IMR-90 (cell line): Measurements from ENCODE around the gene C1GALT1. TPM values are rescaled to one million over a fixed set of nuclear protein-coding genes. Genes with fewer than 3 reads are reported as not detected.

ENCODE experiments used
- ATAC-seq: fragments of 200-7000 bp; cut with Tn5 transposase; 2 replicates; pipeline ENCODE4 v1.9.1; 2020; ENCODE audit warnings: low read depth, mild to moderate bottlenecking, moderate library complexity
- BruUV-seq: library from RNA; stranded (reverse); fragments of 400-500 nt; replicated peaks from 2 replicates; lab custom pipeline; 2021; lab: Mats Ljungman, UMichigan
- CTCF ChIA-PET: fragments of 300-600 bp; formaldehyde crosslinking; extraction: SDS; loops from one replicate; lab custom pipeline; 2021; ENCODE audit warnings: antibody characterized with exemption; lab: Yijun Ruan, JAX
- POLR2A ChIA-PET: fragments of 300-600 bp; sonication (Branson Sonifier 250); formaldehyde crosslinking; loops from one replicate; lab custom pipeline; 2022; ENCODE audit warnings: antibody characterized with exemption; ENCODE audit not compliant: unreplicated experiment; lab: Charles Lee
- DNase-seq: peaks from one replicate; pipeline ENCODE4 v3.0.0; 2013
- H2AFZ ChIP-seq: replicated peaks from 2 replicates; pipeline ENCODE3; 2013; ENCODE audit warnings: low read length, mild to moderate bottlenecking; ENCODE audit not compliant: poor library complexity
- H2AK5ac ChIP-seq: 2 replicates; pipeline ENCODE4 v1.6.1; 2013; ENCODE audit warnings: low read depth, low read length, inconsistent platforms
- H2AK9ac ChIP-seq: replicated peaks from 2 replicates; pipeline ENCODE3; 2013; ENCODE audit warnings: mild to moderate bottlenecking, low read depth, low read length, moderate library complexity; ENCODE audit not compliant: poor library complexity
- H2BK120ac ChIP-seq: 2 replicates; pipeline ENCODE4 v1.6.1; 2013; ENCODE audit warnings: low read depth, low read length, inconsistent platforms
- H2BK15ac ChIP-seq: 3 replicates; pipeline ENCODE4 v1.6.1; 2013; ENCODE audit warnings: low read depth, low read length, inconsistent platforms
- H2BK20ac ChIP-seq: 2 replicates; pipeline ENCODE4 v1.6.1; 2013; ENCODE audit warnings: low read depth, mild to moderate bottlenecking, inconsistent platforms, low read length, moderate library complexity
- H2BK5ac ChIP-seq: 2 replicates; pipeline ENCODE4 v1.6.1; 2013; ENCODE audit warnings: mild to moderate bottlenecking, low read depth, low read length, inconsistent platforms; ENCODE audit not compliant: poor library complexity, severe bottlenecking
- H3K14ac ChIP-seq: replicated peaks from 2 replicates; pipeline ENCODE4 v1.6.1; 2013; ENCODE audit warnings: low read depth, low read length, inconsistent platforms
- H3K18ac ChIP-seq: 2 replicates; pipeline ENCODE4 v1.6.1; 2013; ENCODE audit warnings: low read depth, low read length, control low read depth
- H3K23ac ChIP-seq: 2 replicates; pipeline ENCODE4 v1.6.1; 2013; ENCODE audit warnings: low read depth, low read length, inconsistent platforms
- H3K27ac ChIP-seq: 2 replicates; pipeline ENCODE4 v1.5.1; 2013; ENCODE audit warnings: mild to moderate bottlenecking, control low read depth, low read length; ENCODE audit not compliant: insufficient read depth
- H3K27me3 ChIP-seq: 2 replicates; pipeline ENCODE4 v1.6.1; 2013; ENCODE audit warnings: low read length; ENCODE audit not compliant: control insufficient read depth, insufficient read depth
- H3K36me3 ChIP-seq: 2 replicates; pipeline ENCODE4 v1.6.1; 2013; ENCODE audit warnings: low read length, mixed read lengths; ENCODE audit not compliant: control insufficient read depth, insufficient read depth
- H3K4ac ChIP-seq: 2 replicates; pipeline ENCODE4 v1.6.1; 2013; ENCODE audit warnings: low read depth, low read length, inconsistent platforms
- H3K4me1 ChIP-seq: 2 replicates; pipeline ENCODE4 v1.6.1; 2013; ENCODE audit warnings: low read length, mixed read lengths; ENCODE audit not compliant: control insufficient read depth, insufficient read depth
- H3K4me2 ChIP-seq: 2 replicates; pipeline ENCODE4 v1.6.1; 2013; ENCODE audit warnings: low read depth, mild to moderate bottlenecking, control low read depth, low read length, moderate library complexity
- H3K4me3 ChIP-seq: 2 replicates; pipeline ENCODE4 v1.5.1; 2013; ENCODE audit warnings: low read depth, mild to moderate bottlenecking, control low read depth, low read length, moderate library complexity; ENCODE audit not compliant: insufficient read depth
- H3K56ac ChIP-seq: 2 replicates; pipeline ENCODE4 v1.6.1; 2013; ENCODE audit warnings: low read length, inconsistent platforms; ENCODE audit not compliant: insufficient read depth; ENCODE audit errors: extremely low read depth
- H3K79me1 ChIP-seq, 2 experiments: 2 replicates each; pipeline ENCODE4 v1.6.1; 2013; ENCODE audit warnings: low read length in 2 of 2, inconsistent platforms in 1 of 2, low read depth in 1 of 2
- H3K9ac ChIP-seq: 2 replicates; pipeline ENCODE4 v1.6.1; 2013; ENCODE audit warnings: low read depth, low read length, control low read depth
- H3K9me1 ChIP-seq: 2 replicates; pipeline ENCODE4 v1.6.1; 2013; ENCODE audit warnings: low read length, inconsistent platforms; ENCODE audit not compliant: insufficient read depth
- H3K9me3 ChIP-seq: 2 replicates; pipeline ENCODE4 v1.6.1; 2013; ENCODE audit warnings: low read length; ENCODE audit not compliant: control insufficient read depth, insufficient read depth
- H4K20me1 ChIP-seq: 2 replicates; pipeline ENCODE4 v1.6.1; 2013; ENCODE audit warnings: low read length, inconsistent platforms; ENCODE audit not compliant: insufficient read depth
- H4K5ac ChIP-seq: 2 replicates; pipeline ENCODE4 v1.6.1; 2013; ENCODE audit warnings: mild to moderate bottlenecking, low read depth, low read length, control low read depth
- H4K8ac ChIP-seq, 2 experiments: 2 replicates each; pipeline ENCODE4 v1.6.1; 2013; ENCODE audit warnings: low read depth in 2 of 2, low read length in 2 of 2, control low read depth in 1 of 2, inconsistent platforms in 1 of 2
- H4K91ac ChIP-seq: 2 replicates; pipeline ENCODE4 v1.6.1; 2013; ENCODE audit warnings: low read depth, low read length, inconsistent platforms; ENCODE audit not compliant: insufficient read depth
- BHLHE40 ChIP-seq: fragments of 150-350 bp; IDR thresholded peaks from 2 replicates; pipeline ENCODE4 v1.6.1; 2016; ENCODE audit warnings: mild to moderate bottlenecking, low read depth, low read length
- CEBPB ChIP-seq: IDR thresholded peaks from 2 replicates; pipeline ENCODE4 v1.6.1; 2012; ENCODE audit warnings: low read depth, low read length, improper control_type of control experiment
- CHD1 ChIP-seq: IDR thresholded peaks from 2 replicates; pipeline ENCODE4 v1.6.1; 2012; ENCODE audit warnings: low read depth, low read length, improper control_type of control experiment
- FOS ChIP-seq: fragments of 150-350 bp; IDR thresholded peaks from 2 replicates; pipeline ENCODE4 v1.6.1; 2016; ENCODE audit warnings: low read depth, low read length
- MAZ ChIP-seq: IDR thresholded peaks from 2 replicates; pipeline ENCODE4 v1.6.1; 2012; ENCODE audit warnings: low read depth, mild to moderate bottlenecking, low read length, improper control_type of control experiment, moderate library complexity, borderline replicate concordance
- MXI1 ChIP-seq: IDR thresholded peaks from 2 replicates; pipeline ENCODE4 v1.6.1; 2012; ENCODE audit warnings: low read depth, mild to moderate bottlenecking, low read length, moderate library complexity, borderline replicate concordance
- NFE2L2 ChIP-seq: fragments of 150-350 bp; IDR thresholded peaks from 2 replicates; pipeline ENCODE4 v1.6.1; 2016; ENCODE audit warnings: low read depth, mild to moderate bottlenecking, low read length
- POLR2A ChIP-seq: IDR thresholded peaks from 2 replicates; pipeline ENCODE4 v1.6.1; 2012; ENCODE audit warnings: mild to moderate bottlenecking, low read depth, low read length
- RAD21 ChIP-seq: IDR thresholded peaks from 2 replicates; pipeline ENCODE4 v1.6.1; 2012; ENCODE audit warnings: low read length, improper control_type of control experiment
- RCOR1 ChIP-seq: IDR thresholded peaks from 2 replicates; pipeline ENCODE4 v1.6.1; 2012; ENCODE audit warnings: mild to moderate bottlenecking, low read length, improper control_type of control experiment; ENCODE audit not compliant: insufficient replicate concordance
- RFX5 ChIP-seq: IDR thresholded peaks from 2 replicates; pipeline ENCODE4 v1.8.0; 2012; ENCODE audit warnings: low read depth, mild to moderate bottlenecking, low read length, moderate library complexity
- SMC3 ChIP-seq: fragments of 150-350 bp; IDR thresholded peaks from 2 replicates; pipeline ENCODE4 v1.6.1; 2016; ENCODE audit warnings: low read depth, mild to moderate bottlenecking, antibody characterized with exemption, low read length, moderate library complexity
- WGBS, 2 experiments: methylation state at CpG; one replicate each; pipeline versions ENCODE4 v1.1.5 to v1.1.7; 2013; ENCODE audit warnings: missing lambda C conversion rate in 2 of 2; ENCODE audit not compliant: insufficient read length in 1 of 2; ENCODE audit errors: extremely low coverage in 2 of 2; 5-methylcytosine and 5-hydroxymethylcytosine counted together
- dilution Hi-C: fragments of 300-500 bp; cut with HindIII; formaldehyde crosslinking; loops from one replicate; pipeline ENCODE4 v1.14.3; 2018; ENCODE audit warnings: low sequenced_read_pairs; ENCODE audit not compliant: unreplicated experiment
- in situ Hi-C: fragments of 300-500 bp; cut with MboI; formaldehyde crosslinking; loops from 3 replicates; pipeline ENCODE4 v1.14.3; 2019; ENCODE audit warnings: low sequenced_read_pairs, inconsistent platforms, mixed read lengths
- intact Hi-C: fragments of 100-400 bp; cut with micrococcal nuclease; formaldehyde crosslinking; loops from 2 replicates; pipeline ENCODE4 v1.10.0; 2022
- polyA plus RNA-seq, 3 experiments: library from polyadenylated mRNA; depleted of rRNA; stranded (reverse); fragments of >200 nt; gene quantifications; 2 replicates each; pipeline ENCODE4 v1.2.3, GENCODE V29; 2012; ENCODE audit warnings: low replicate concordance in 1 of 3
- total RNA-seq: library from RNA; depleted of rRNA; stranded (reverse); fragments of >200 nt; gene quantifications from 2 replicates; pipeline ENCODE4 v1.2.3, GENCODE V29; 2012
- TF ChIP-seq, protein P1 (sequence below): fragments of 150-350 bp; IDR thresholded peaks from 2 replicates; pipeline ENCODE4 v1.6.1; 2017; ENCODE audit warnings: mild to moderate bottlenecking, antibody characterized with exemption, low read length, low read depth
- TF ChIP-seq, protein P2 (sequence below): conservative IDR thresholded peaks from 2 replicates; pipeline ENCODE4 v1.5.1; 2012; ENCODE audit warnings: mild to moderate bottlenecking, low read depth, low read length, improper control_type of control experiment
- TF ChIP-seq, protein P3 (sequence below): fragments of 150-350 bp; IDR thresholded peaks from 2 replicates; pipeline ENCODE4 v1.6.1; 2016; ENCODE audit warnings: low read depth, mild to moderate bottlenecking, low read length, moderate library complexity, borderline replicate concordance

Gene C1GALT1
- total and polyA plus RNA-seq, 2 of the 4 experiments (the other 2 are of a cell fraction): 11.6 to 12.2 TPM

DNA sequence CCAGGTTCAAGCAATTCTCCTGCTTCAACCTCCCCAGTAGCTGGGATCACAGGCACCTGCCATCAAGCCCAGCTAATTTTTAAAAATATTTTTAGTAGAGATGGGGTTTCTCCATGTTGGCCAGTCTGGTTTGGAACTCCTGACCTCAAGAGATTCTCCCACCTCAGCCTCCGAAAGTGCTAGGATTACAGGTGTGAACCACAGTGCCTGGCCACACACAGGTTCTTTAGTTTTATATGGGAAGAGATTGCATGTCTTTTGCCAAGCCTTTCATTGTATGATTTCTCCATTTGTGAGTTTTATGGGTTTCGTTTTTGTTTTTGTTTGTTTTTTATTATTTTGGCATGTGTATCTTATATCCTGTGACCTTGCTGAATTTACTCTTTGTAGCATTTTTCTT is 40.9 kb downstream of the C1GALT1 start:
- Histone ChIP-seq H3K4me2 (no peak overlapping the region), H3K18ac (no peak overlapping the region), H4K5ac (no peak overlapping the region), H3K36me3 (no peaks in the 10 kb centered on the region), H3K4me3 (no peak overlapping the region), H3K9me1 (peaks cover 4% of the 10 kb centered on the region; the same call in 1 of the 2 replicates), H3K9ac (no peak overlapping the region), H2BK15ac (no peak overlapping the region), H2BK120ac (no peak overlapping the region), H4K20me1 (no peaks in the 10 kb centered on the region), H3K9me3 (no peaks in the 10 kb centered on the region), H3K4ac (no peak overlapping the region), H3K4me1 (peaks cover 6% of the 10 kb centered on the region), H3K27me3 (no peaks in the 10 kb centered on the region), H3K79me1 (peaks cover 3 to 7% of the 10 kb centered on the region in 2 experiments; a peak in 3 of 4 replicates), H3K56ac (no peak overlapping the region), H2BK20ac (no peak overlapping the region), H3K23ac (no peak overlapping the region), H2BK5ac (no peak overlapping the region), H2AFZ (no peak overlapping the region), H2AK9ac (no peak overlapping the region), H2AK5ac (no peak overlapping the region), H3K14ac (no peak overlapping the region), H3K27ac (no peak overlapping the region), H4K8ac (no peak overlapping the region), H4K91ac (no peak overlapping the region)
- WGBS, 2 experiments: no CpG with 5 or more reads among the region's 2 CpGs
- POLR2A ChIA-PET: no interaction called here
- DNase-seq (no peak), ATAC-seq (no peak)
- intact Hi-C loops: no loop called here
- BruUV-seq: no TSS peak
- no peak for TF ChIP-seq SMC3
- no peak for TF ChIP-seq CHD1
- no peak for TF ChIP-seq MXI1
- no peak for TF ChIP-seq RCOR1
- no peak for TF ChIP-seq NFE2L2
- no peak for TF ChIP-seq BHLHE40
- TF ChIP-seq MAZ: no peak
- TF ChIP-seq RAD21: no peak
- no peak for TF ChIP-seq RFX5
- TF ChIP-seq, protein P1, sequence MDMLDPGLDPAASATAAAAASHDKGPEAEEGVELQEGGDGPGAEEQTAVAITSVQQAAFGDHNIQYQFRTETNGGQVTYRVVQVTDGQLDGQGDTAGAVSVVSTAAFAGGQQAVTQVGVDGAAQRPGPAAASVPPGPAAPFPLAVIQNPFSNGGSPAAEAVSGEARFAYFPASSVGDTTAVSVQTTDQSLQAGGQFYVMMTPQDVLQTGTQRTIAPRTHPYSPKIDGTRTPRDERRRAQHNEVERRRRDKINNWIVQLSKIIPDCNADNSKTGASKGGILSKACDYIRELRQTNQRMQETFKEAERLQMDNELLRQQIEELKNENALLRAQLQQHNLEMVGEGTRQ: no peak
- TF ChIP-seq, protein P2, sequence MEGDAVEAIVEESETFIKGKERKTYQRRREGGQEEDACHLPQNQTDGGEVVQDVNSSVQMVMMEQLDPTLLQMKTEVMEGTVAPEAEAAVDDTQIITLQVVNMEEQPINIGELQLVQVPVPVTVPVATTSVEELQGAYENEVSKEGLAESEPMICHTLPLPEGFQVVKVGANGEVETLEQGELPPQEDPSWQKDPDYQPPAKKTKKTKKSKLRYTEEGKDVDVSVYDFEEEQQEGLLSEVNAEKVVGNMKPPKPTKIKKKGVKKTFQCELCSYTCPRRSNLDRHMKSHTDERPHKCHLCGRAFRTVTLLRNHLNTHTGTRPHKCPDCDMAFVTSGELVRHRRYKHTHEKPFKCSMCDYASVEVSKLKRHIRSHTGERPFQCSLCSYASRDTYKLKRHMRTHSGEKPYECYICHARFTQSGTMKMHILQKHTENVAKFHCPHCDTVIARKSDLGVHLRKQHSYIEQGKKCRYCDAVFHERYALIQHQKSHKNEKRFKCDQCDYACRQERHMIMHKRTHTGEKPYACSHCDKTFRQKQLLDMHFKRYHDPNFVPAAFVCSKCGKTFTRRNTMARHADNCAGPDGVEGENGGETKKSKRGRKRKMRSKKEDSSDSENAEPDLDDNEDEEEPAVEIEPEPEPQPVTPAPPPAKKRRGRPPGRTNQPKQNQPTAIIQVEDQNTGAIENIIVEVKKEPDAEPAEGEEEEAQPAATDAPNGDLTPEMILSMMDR: no peak
- TF ChIP-seq, protein P3, sequence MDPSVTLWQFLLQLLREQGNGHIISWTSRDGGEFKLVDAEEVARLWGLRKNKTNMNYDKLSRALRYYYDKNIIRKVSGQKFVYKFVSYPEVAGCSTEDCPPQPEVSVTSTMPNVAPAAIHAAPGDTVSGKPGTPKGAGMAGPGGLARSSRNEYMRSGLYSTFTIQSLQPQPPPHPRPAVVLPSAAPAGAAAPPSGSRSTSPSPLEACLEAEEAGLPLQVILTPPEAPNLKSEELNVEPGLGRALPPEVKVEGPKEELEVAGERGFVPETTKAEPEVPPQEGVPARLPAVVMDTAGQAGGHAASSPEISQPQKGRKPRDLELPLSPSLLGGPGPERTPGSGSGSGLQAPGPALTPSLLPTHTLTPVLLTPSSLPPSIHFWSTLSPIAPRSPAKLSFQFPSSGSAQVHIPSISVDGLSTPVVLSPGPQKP: no peak
- TF ChIP-seq CEBPB: no peak
- TF ChIP-seq FOS: no peak
- no peak for TF ChIP-seq POLR2A
- in situ Hi-C loops: no loop called here
- dilution Hi-C loops: no loop called here
- CTCF ChIA-PET: no interaction called here
